HG02798 (cell line): ENCODE measurements around the gene TLK2.
"Not testable (repeated sequence)": the region's sequence is repeated elsewhere in the genome, so short reads cannot be mapped to it uniquely, and the experiment has no call there.

Experiments
- ATAC-seq: cut with Tn5 transposase; IDR thresholded peaks from one replicate; pipeline ENCODE4 v1.9.1; 2021; ENCODE audit warnings: mild to moderate bottlenecking; ENCODE audit not compliant: unreplicated experiment, poor library complexity

The TLK2 gene

GRCh38 chr17:62596662-62597061 lies 118.0 kb downstream of the TLK2 start:
- no peak for ATAC-seq

DNA sequence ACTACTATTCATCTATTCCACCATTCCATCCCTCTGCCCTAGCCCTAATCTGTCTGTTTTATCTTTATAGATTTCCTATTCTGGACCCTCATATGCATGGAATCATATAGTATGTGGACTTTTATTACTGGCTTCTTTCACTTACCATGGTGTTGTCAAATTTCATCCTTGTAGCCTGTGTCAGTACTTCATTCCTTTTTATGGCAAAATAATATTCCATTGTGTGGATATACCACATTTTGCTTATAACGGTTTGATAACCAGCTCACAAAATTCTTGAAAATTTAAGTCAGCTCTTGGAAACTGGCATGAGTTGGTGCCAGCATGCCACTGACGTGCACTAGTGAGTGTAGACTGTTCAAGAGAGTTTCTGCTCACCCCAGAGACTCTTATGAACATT lies 118.5 kb downstream of the TLK2 start:
- ATAC-seq: no peak

GRCh38 chr17:62597920-62598319 lies 119.3 kb downstream of the TLK2 start:
- no peak for ATAC-seq

- ATAC-seq: no peak
Observed at GRCh38 chr17:62599964-62600657, 121.5 kb downstream of the TLK2 start.

DNA sequence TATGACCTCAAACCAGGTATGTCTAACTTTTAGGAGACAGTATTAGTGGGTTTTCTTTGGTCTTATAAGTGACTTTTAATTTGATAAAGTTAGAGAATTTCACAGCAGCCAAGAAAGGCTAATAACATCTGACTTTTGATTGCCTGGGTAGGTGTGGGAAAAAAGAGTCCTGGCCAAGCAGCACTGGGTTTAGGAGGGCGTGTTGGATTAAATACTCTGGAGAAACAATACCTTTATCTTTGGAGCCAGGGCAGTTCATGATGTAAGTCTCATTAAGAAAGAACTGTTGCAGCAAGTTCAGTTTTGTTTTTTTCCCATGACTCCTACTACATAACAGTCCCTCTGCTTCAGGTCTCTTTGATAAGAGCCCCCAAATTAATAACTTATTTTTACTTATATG lies 122.2 kb downstream of the TLK2 start:
- ATAC-seq: no peak

- no peak for ATAC-seq
Observed at GRCh38 chr17:62601471-62601870, 122.8 kb downstream of the TLK2 start.

- not testable (repeated sequence) for ATAC-seq
Observed at GRCh38 chr17:62603783-62604182, 125.2 kb downstream of the TLK2 start.

DNA sequence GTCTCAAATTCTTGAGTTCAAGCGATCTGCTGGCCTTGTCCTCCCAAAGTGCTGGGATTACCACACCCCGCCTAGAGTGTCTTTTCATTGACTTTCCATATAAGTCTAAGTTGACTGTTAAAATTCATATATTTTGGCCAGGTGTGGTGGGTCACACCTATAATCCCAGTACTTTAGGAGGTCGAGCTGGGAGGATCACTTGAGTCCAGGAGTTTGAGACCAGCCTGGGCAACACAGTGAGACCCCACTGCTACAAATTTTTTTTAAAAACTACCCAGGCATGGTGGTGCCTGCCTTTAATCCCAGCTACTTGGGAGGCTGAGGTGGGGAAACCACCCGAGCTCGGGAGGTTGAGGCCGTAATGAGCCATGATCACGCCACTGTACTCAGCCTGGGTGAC lies 127.0 kb downstream of the TLK2 start:
- ATAC-seq: no peak

- ATAC-seq: peak; percentile 77
Observed at GRCh38 chr17:62611292-62611691, 132.7 kb downstream of the TLK2 start.

DNA sequence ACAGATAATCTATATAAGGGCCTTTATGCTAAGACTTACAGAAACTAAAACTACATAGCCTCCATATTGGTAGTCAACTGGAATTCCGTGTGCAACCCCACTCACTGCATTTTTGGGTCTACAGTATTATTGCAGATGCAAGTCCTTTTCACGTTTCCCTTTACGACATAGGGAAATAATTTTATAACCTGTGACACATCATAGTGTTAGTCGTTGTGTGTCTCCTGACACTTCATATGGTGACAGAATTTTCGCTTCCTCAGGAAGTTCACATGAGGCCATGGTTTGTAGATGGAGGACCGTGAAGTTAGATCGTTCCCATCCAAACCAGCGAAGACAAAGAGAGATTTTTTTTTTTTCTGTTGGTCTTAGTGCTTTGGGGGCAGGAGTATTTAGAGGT lies 133.1 kb downstream of the TLK2 start:
- no peak for ATAC-seq

DNA sequence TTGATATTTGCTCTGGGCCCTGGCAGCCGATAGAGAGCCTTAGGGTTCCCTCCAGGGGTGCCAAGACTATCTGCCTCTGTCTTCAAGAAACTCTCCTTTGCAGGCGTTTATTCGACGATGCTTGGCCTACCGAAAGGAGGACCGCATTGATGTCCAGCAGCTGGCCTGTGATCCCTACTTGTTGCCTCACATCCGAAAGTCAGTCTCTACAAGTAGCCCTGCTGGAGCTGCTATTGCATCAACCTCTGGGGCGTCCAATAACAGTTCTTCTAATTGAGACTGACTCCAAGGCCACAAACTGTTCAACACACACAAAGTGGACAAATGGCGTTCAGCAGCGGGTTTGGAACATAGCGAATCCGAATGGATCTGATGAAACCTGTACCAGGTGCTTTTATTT lies 133.7 kb downstream of the TLK2 start:
- not testable (repeated sequence) for ATAC-seq

DNA sequence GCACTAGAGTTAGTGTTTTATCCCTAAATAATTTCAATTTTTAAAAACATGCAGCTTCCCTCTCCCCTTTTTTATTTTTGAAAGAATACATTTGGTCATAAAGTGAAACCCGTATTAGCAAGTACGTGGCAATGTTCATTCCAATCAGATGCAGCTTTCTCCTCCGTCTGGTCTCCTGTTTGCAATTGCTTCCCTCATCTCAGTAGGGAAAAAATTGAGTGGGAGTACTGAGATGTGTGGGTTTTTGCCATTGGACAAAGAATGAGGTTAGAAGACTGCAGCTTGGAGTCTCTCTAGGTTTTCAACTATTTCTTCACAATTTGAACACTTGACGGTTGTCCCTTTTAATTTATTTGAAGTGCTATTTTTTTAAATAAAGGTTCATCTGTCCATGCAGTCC lies 134.5 kb downstream of the TLK2 start:
- not testable (repeated sequence) for ATAC-seq

- no peak for ATAC-seq
Observed at GRCh38 chr17:62614142-62614541, 135.5 kb downstream of the TLK2 start.

GRCh38 chr17:62615503-62615902 lies 136.9 kb downstream of the TLK2 start:
- no peak for ATAC-seq

DNA sequence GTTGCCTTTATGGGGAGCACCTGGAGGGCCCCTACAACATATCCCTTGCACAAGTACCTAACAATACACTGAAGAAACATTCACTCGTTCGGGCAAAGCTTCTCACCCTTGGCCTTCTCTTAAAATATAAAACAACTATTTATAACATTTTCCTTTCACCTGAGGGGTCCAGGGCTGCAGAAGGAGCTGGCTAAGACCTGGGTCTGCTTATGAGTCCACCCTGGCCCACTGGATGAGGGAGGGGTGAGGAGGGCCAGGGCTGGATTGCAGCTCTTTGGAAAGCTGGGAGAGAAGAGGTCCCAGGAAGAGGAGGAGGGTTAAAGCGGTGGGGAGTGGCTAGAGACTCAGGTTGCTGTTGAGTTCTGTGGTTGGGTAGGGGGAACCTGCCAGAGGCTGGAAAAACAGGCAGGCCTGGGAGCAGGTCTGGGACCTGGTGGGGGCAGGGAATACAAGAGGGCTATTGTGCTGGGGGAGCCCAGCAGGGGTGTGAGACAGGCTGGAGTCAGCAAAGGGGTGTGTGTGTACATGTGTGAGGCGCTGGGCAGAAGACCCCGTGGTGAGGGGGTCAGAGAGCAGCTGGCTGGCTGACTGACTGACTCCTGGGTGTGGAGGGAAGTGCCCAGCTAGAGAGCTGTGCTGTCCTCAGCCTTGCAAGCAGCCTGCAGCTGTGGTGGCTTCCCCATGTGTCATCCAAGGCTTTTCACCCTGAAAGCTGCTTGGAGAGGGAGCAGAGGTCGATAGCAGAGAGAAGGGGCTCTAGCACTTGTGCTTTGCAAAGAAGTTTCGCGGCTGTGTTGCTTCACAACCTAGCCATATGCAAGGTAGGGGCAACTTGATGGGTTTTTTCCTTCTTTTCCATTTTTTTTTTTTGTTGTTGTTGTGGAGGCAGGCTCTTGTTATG lies 138.6 kb downstream of the TLK2 start:
- no peak for ATAC-seq

- no peak for ATAC-seq
Observed at GRCh38 chr17:62617894-62618472, 139.4 kb downstream of the TLK2 start.

GRCh38 chr17:62618647-62619416 lies 140.2 kb downstream of the TLK2 start:
- no peak for ATAC-seq

DNA sequence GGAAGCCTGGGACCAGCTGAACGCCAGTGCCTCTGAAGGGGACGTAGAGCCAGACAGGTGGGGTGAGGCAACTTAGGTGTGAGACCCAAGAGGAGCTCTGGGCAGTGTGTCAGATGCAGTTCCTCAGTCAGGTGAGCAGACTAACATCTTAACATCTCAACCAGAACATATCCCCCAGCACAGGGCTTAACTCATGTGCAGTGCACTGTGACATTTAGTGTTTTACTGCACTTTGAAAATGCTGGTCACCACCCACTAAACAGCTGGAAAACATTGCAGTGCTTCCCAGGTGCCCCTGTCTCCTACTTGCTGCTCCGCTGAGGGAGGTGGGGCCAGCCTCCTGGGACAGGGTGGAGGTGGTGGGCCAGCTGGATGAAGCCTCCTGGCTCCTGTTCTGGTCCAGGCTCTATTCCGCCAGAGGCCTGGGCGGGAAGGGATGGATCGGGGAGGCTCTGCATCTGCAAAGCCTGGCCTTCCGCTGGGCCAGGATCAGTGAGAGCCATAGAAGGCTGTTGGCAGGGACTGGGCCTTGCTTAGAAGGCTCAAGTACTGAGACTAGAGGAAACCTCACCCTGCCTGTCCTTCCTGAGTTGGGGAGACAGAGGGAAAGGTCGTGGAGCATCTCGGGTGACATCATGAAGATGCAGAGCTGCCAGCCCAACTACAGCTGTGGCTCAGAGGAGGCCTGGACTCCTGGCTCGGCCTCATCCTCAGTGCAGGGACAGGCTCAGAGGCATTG lies 141.0 kb downstream of the TLK2 start:
- ATAC-seq: no peak

GRCh38 chr17:62621223-62621622 lies 142.6 kb downstream of the TLK2 start:
- ATAC-seq: no peak
